Ectodermal cell (in vitro differentiated cells): Measurements from ENCODE around the gene GRAP2.

Experiments
- H3K27ac ChIP-seq: 2 replicates; pipeline ENCODE4 v1.7.0; 2013; ENCODE audit warnings: mild to moderate bottlenecking, low read depth, low read length; ENCODE audit not compliant: insufficient read depth, poor library complexity, severe bottlenecking
- H3K27me3 ChIP-seq: 2 replicates; pipeline ENCODE4 v1.7.0; 2013; ENCODE audit warnings: mild to moderate bottlenecking, low read length; ENCODE audit not compliant: insufficient read depth, control insufficient read depth, poor library complexity, severe bottlenecking
- H3K36me3 ChIP-seq: one replicate; pipeline ENCODE4 v1.7.0; 2013; ENCODE audit warnings: low read length; ENCODE audit not compliant: control insufficient read depth, insufficient read depth
- H3K4me1 ChIP-seq: one replicate; pipeline ENCODE4 v1.7.0; 2013; ENCODE audit warnings: low read length; ENCODE audit not compliant: control insufficient read depth, insufficient read depth
- H3K4me3 ChIP-seq: 2 replicates; pipeline ENCODE4 v1.7.0; 2013; ENCODE audit warnings: low read depth, low read length, control low read depth; ENCODE audit not compliant: insufficient read depth
- H3K9me3 ChIP-seq: 2 replicates; pipeline ENCODE4 v1.7.0; 2013; ENCODE audit warnings: mild to moderate bottlenecking, low read length, moderate library complexity; ENCODE audit not compliant: control insufficient read depth
- WGBS, 2 experiments: methylation state at CpG; one replicate each; pipeline ENCODE4 v1.1.7; 2013; ENCODE audit warnings: missing lambda C conversion rate in 2 of 2; 5-methylcytosine and 5-hydroxymethylcytosine counted together

GRAP2 gene

GRCh38 chr22:39967103-39967829 is 66.4 kb downstream of the GRAP2 start:
- Histone ChIP-seq H3K27ac (no peak overlapping the region), H3K36me3 (no peaks in the 10 kb centered on the region), H3K4me1 (peaks cover 20% of the 10 kb centered on the region), H3K27me3 (no peaks in the 10 kb centered on the region), H3K9me3 (no peaks in the 10 kb centered on the region), H3K4me3 (no peak overlapping the region)
- WGBS, 2 experiments = 81 to 82% methylated on average over 9 of the region's 9 CpGs

DNA sequence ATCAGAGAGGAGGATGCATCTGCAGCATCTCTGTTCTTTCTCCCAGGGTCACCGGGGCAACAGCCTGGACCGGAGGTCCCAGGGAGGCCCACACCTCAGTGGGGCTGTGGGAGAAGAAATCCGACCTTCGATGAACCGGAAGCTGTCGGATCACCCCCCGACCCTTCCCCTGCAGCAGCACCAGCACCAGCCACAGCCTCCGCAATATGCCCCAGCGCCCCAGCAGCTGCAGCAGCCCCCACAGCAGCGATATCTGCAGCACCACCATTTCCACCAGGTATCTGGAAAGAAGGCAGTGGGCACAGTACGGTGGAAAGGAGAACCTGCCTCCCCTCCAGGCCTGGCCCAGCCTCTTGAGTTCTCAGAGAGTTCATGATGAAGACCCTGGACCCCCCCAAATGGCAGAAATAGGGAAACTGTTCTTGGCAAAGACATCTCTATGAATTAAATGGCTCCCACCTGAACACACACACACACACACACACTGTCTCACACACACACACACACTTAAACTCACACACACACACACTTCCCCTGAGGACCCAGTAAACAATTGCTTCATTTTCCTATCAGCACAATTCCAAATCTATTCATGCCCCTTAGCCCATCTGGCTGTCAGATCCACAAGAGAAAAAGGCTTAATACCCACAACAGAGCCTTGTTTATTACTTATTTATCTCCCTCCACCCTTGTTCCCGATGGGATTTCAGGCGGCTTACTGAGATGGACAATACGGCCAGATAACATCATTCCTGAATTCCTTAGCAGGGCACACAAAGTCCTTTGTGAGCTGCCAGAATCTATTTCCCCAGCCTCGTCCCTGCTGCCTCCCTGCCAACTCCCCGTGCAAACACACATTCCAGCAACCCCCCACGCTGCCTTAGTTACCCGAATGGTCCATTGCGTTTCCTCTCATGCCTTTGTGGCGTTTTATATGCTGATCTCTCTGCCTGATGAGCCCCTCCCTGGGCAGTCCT is 67.4 kb downstream of the GRAP2 start:
- WGBS, 2 experiments = 54 to 55% methylated on average over 20 of the region's 20 CpGs
- Histone ChIP-seq H3K27ac (peak overlapping the region; percentile 4), H3K4me3 (no peak overlapping the region), H3K4me1 (peaks cover 28% of the 10 kb centered on the region), H3K27me3 (no peaks in the 10 kb centered on the region), H3K9me3 (no peaks in the 10 kb centered on the region), H3K36me3 (no peaks in the 10 kb centered on the region)

- no peaks in the 10 kb centered on the region for H3K9me3 ChIP-seq
- no peak overlapping the region for H3K27ac ChIP-seq
- H3K4me3 ChIP-seq = no peak overlapping the region
- H3K36me3 ChIP-seq = no peaks in the 10 kb centered on the region
- 93 to 97% methylated on average over 10 of the region's 10 CpGs for WGBS, 2 experiments
- H3K4me1 ChIP-seq = peaks cover 35% of the 10 kb centered on the region
- no peaks in the 10 kb centered on the region for H3K27me3 ChIP-seq
These were observed 69.9 kb downstream of the GRAP2 start for GRCh38 chr22:39970742-39971141.

DNA sequence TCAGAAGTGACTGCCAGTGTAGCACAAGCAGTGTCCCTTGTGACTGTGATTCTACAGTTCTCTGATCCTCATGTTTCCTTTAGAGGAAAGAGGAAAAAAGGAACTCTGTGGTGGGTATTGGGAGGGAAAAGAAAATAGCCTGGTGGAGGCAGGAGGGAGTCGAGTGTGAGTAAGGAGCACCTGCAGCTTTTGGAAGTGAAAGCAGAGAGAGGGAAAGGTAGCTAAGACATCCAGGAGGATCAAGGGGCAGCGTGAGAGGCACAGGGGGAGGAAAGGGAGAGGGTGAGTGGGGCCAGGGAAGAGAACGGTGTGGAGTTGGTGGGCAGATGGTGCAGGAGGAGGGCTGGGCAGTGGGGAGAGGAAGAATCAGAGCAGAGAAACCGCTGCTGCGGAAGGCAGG is 71.8 kb downstream of the GRAP2 start:
- WGBS, 2 experiments = 65 to 66% methylated on average over 5 of the region's 5 CpGs
- H3K9me3 ChIP-seq = no peaks in the 10 kb centered on the region
- no peak overlapping the region for H3K27ac ChIP-seq
- H3K4me1 ChIP-seq = peaks cover 33% of the 10 kb centered on the region
- no peaks in the 10 kb centered on the region for H3K36me3 ChIP-seq
- no peaks in the 10 kb centered on the region for H3K27me3 ChIP-seq
- no peak overlapping the region for H3K4me3 ChIP-seq

GRCh38 chr22:39973656-39974055 is 72.8 kb downstream of the GRAP2 start:
- 87 to 89% methylated on average over 5 of the region's 5 CpGs for WGBS, 2 experiments
- Histone ChIP-seq H3K4me1 (peaks cover 23% of the 10 kb centered on the region), H3K4me3 (no peak overlapping the region), H3K27me3 (no peaks in the 10 kb centered on the region), H3K36me3 (no peaks in the 10 kb centered on the region), H3K27ac (no peak overlapping the region), H3K9me3 (no peaks in the 10 kb centered on the region)

GRCh38 chr22:39974065-39974464 is 73.2 kb downstream of the GRAP2 start:
- Histone ChIP-seq H3K4me1 (peaks cover 19% of the 10 kb centered on the region), H3K4me3 (no peak overlapping the region), H3K27me3 (no peaks in the 10 kb centered on the region), H3K9me3 (no peaks in the 10 kb centered on the region), H3K27ac (no peak overlapping the region), H3K36me3 (no peaks in the 10 kb centered on the region)
- WGBS, 2 experiments = 93 to 96% methylated on average over 5 of the region's 5 CpGs

- H3K4me3 ChIP-seq = no peak overlapping the region
- H3K27me3 ChIP-seq = no peaks in the 10 kb centered on the region
- peaks cover 3% of the 10 kb centered on the region for H3K4me1 ChIP-seq
- H3K9me3 ChIP-seq = no peaks in the 10 kb centered on the region
- H3K36me3 ChIP-seq = no peaks in the 10 kb centered on the region
- H3K27ac ChIP-seq = no peak overlapping the region
- WGBS, 2 experiments = 80 to 81% methylated on average over 6 of the region's 6 CpGs
These were observed 78.2 kb downstream of the GRAP2 start for GRCh38 chr22:39979048-39979447.

DNA sequence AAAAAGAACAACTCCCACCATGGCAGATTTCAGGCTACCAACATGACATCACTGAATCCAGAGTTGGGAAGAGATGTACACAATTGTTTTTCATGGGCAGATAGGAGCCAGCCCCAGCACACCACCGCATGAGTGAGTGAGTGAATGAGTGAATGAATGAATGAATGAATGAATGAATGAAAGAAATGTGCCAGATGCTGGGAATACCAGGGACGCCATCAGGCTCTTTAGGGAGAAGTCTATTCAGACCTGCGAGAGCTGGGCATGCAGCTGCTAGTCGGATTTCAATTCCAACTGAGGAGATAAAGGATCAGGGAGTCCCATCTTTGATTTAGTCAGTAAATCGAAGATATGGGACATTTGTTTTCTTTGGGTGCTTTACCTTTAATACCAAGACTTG is 78.6 kb downstream of the GRAP2 start:
- Histone ChIP-seq H3K27me3 (no peaks in the 10 kb centered on the region), H3K36me3 (no peaks in the 10 kb centered on the region), H3K9me3 (no peaks in the 10 kb centered on the region), H3K4me1 (peaks cover 3% of the 10 kb centered on the region), H3K27ac (no peak overlapping the region), H3K4me3 (no peak overlapping the region)
- WGBS, 2 experiments = 92 to 94% methylated on average over 5 of the region's 5 CpGs

DNA sequence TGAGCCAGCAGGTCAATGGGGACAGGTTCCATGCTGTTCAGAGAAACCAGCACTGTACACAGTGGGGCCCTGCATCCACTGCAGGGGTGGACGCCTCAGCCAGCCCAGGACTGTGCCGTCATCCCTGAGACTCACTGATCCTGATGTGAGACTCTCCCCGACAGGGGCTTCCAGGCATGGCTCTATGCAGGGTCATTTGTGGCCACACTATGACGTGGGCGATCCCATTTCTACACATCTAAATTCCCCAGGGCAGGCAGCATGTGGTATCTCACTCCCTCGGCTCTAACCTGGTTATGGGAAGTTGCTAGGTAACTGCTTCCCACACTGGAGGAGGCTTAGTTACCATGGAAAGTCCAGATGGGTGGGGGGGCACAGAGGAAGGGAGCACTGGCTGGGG is 79.7 kb downstream of the GRAP2 start:
- Histone ChIP-seq H3K27ac (no peak overlapping the region), H3K36me3 (no peaks in the 10 kb centered on the region), H3K4me3 (no peak overlapping the region), H3K9me3 (no peaks in the 10 kb centered on the region), H3K27me3 (peaks cover under 1% of the 10 kb centered on the region), H3K4me1 (peaks cover 3% of the 10 kb centered on the region)
- 87 to 88% methylated on average over 6 of the region's 6 CpGs for WGBS, 2 experiments

GRCh38 chr22:39983346-39983745 is 82.5 kb downstream of the GRAP2 start:
- no peaks in the 10 kb centered on the region for H3K9me3 ChIP-seq
- 94 to 96% methylated on average over 4 of the region's 4 CpGs for WGBS, 2 experiments

More at GRCh38 chr22:39983346-39983745, 82.5 kb downstream of the GRAP2 start:
- H3K36me3 ChIP-seq = no peaks in the 10 kb centered on the region
- peaks cover 4% of the 10 kb centered on the region for H3K27me3 ChIP-seq
- H3K4me1 ChIP-seq = peaks cover 3% of the 10 kb centered on the region
- no peak overlapping the region for H3K27ac ChIP-seq
- no peak overlapping the region for H3K4me3 ChIP-seq
